Measurements from ENCODE around the gene NPY. TPM values are rescaled to one million over a fixed set of nuclear protein-coding genes. Genes with fewer than 3 reads are reported as not detected.

NPY gene
- total and polyA plus RNA-seq, 2 of the 8 experiments (the other 6 are each of a cell fraction or from before 2014, with no cell fraction given), result 1.2 to 1.7 TPM

DNA sequence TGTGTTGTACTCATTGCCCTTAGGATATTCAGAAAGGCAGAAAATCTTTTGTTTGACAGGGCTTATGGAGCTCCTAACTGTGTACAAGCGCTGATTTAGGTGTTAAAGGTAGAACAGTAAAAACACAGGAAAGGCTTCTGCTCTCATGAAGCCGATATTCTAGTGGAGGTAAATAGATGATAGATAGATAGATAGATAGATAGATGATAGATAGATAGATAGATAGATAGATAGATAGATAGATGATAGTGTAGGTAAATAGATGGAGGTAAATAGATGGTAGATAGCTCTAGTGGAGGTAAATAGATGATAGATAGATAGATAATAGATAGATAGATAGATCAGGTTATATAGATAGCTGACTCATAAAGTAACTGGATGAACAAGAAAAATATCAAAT is 39.4 kb upstream of the NPY start:
- TF ChIP-seq JUN (IDR thresholded peaks at IDR 0.05; ENCODE audit: low read depth, low read length) (no peak), EP300 (IDR thresholded peaks at IDR 0.05; ENCODE audit: borderline replicate concordance in 1 of 2, low read depth in 2 of 2, low read length in 2 of 2) (no peak), EZH2 (IDR thresholded peaks at IDR 0.05; ENCODE audit: low read depth, low read length, severe bottlenecking) (no peak), PHF8 (conservative IDR thresholded peaks at IDR 0.05; ENCODE audit: low read depth, low read length) (no peak)
- TF ChIP-seq, protein P1, sequence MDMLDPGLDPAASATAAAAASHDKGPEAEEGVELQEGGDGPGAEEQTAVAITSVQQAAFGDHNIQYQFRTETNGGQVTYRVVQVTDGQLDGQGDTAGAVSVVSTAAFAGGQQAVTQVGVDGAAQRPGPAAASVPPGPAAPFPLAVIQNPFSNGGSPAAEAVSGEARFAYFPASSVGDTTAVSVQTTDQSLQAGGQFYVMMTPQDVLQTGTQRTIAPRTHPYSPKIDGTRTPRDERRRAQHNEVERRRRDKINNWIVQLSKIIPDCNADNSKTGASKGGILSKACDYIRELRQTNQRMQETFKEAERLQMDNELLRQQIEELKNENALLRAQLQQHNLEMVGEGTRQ (IDR thresholded peaks at IDR 0.05; ENCODE audit: low read length), result no peak
- H2BK20ac ChIP-seq (ENCODE audit: low read length), result no peak overlapping the region
- DNase-seq (ENCODE audit: low read depth in 1 of 2, low spot score in 2 of 2) (no peak), FAIRE-seq (no peak)
- no peak overlapping the region for H3K9ac ChIP-seq (replicated peaks in 1 of 4; ENCODE audit: extremely low read depth in 1 of 4, low read depth in 3 of 4, low read length in 3 of 4)
- H2BK120ac ChIP-seq (replicated peaks; ENCODE audit: low read depth, low read length), result no peak overlapping the region
- no peaks in the 10 kb centered on the region for H3K79me2 ChIP-seq (ENCODE audit: control insufficient read depth in 1 of 2, insufficient read depth in 2 of 2, low read length in 2 of 2)
- no peaks in the 10 kb centered on the region for H3K4me1 ChIP-seq (replicated peaks in 1 of 4; ENCODE audit: control insufficient read depth in 3 of 4, insufficient read depth in 4 of 4, low read length in 3 of 4)
- no peak overlapping the region for H3K18ac ChIP-seq (ENCODE audit: extremely low read depth, low read length)
- H3K23me2 ChIP-seq (ENCODE audit: low read depth, low read length), result no peaks in the 10 kb centered on the region
- no peak overlapping the region for H4K5ac ChIP-seq (ENCODE audit: insufficient read length, low read depth, low read length)
- H3K9me3 ChIP-seq (ENCODE audit: insufficient read depth in 2 of 2, low read depth in 1 of 2, low read length in 1 of 2), result no peaks in the 10 kb centered on the region
- H3K14ac ChIP-seq (ENCODE audit: insufficient read length), result no peak overlapping the region
- H3K4me2 ChIP-seq (ENCODE audit: insufficient read depth in 1 of 2, low read depth in 2 of 2, low read length in 2 of 2), result no peak overlapping the region
- no peaks in the 10 kb centered on the region for H3K36me3 ChIP-seq (ENCODE audit: control insufficient read depth in 2 of 4, insufficient read depth in 4 of 4, low read length in 3 of 4)
- no peak overlapping the region for H3K4me3 ChIP-seq (ENCODE audit: extremely low read depth in 1 of 4, insufficient read depth in 2 of 4, low read depth in 3 of 4, low read length in 4 of 4)
- no peak overlapping the region for H3K56ac ChIP-seq (replicated peaks; ENCODE audit: insufficient read length, low read depth, low read length)
- no peak overlapping the region for H4K8ac ChIP-seq (ENCODE audit: extremely low read depth, insufficient read depth, low read length)
- 97% methylated on average over 2 of the region's 2 CpGs; no CpG with 5 or more reads in 1 of the 2 experiments for WGBS, 2 experiments (ENCODE audit: extremely low coverage in 1 of 2, insufficient coverage in 1 of 2, insufficient read length in 1 of 2, insufficient replicate concordance in 2 of 2, low coverage in 1 of 2, low lambda C conversion rate in 2 of 2, missing lambda C conversion rate in 1 of 2)
- ChIA-PET CTCF (ENCODE audit: partially characterized antibody) (interaction anchor here (1.6 kb wide), 1 partner anchor 305 kb away, joined by 5 read pairs; no protein-coding TSS in a partner anchor), POLR2A (ENCODE audit: partially characterized antibody) (interaction anchor here (0.6 kb wide), 1 partner anchor 103 kb away, joined by 3 read pairs; no protein-coding TSS in a partner anchor)
- no peak overlapping the region for H3K4ac ChIP-seq (replicated peaks; ENCODE audit: insufficient read length, low read depth, low read length)
- no peaks in the 10 kb centered on the region for H4K20me1 ChIP-seq (replicated peaks in 1 of 2; ENCODE audit: control insufficient read depth in 1 of 2, insufficient read depth in 2 of 2, low read length in 2 of 2)
- no peak overlapping the region for H2AK5ac ChIP-seq (ENCODE audit: low read depth, low read length)
- no peak overlapping the region for H2BK12ac ChIP-seq (ENCODE audit: low read depth, low read length)
- H3K27me3 ChIP-seq (replicated peaks in 1 of 4; ENCODE audit: control insufficient read depth in 3 of 4, extremely low read depth in 1 of 4, insufficient read depth in 3 of 4, low read length in 3 of 4), result no peaks in the 10 kb centered on the region
- no peak overlapping the region for H2BK5ac ChIP-seq (ENCODE audit: low read depth, low read length)
- H3K27ac ChIP-seq (ENCODE audit: low read depth, low read length), result no peak overlapping the region
- no peaks in the 10 kb centered on the region for H3K79me1 ChIP-seq (ENCODE audit: low read depth, low read length)
- no peak overlapping the region for H2AFZ ChIP-seq (ENCODE audit: low read length)
- H2BK15ac ChIP-seq (ENCODE audit: low read length), result no peak overlapping the region
- no peak overlapping the region for H3K23ac ChIP-seq (ENCODE audit: insufficient read length)
- no peak overlapping the region for H4K91ac ChIP-seq (replicated peaks; ENCODE audit: insufficient read length, low read length)

All from H1 (cell line).